Measurements from ENCODE around the gene SLC51B. TPM values are rescaled to one million over a fixed set of nuclear protein-coding genes. Genes with fewer than 3 reads are reported as not detected.

Gene SLC51B
- total and polyA plus RNA-seq, 9 of the 15 experiments (the other 6 are each of a cell fraction or from before 2014, with no cell fraction given), result not detected

- no peak for TF ChIP-seq NRF1 (conservative IDR thresholded peaks at IDR 0.05 in 1 of 2, IDR thresholded peaks at IDR 0.05 in 1 of 2)
- no peak for TF ChIP-seq FOXO4 (CRISPR knock-in tag; IDR thresholded peaks at IDR 0.05)
- no peak for TF ChIP-seq SIN3B (IDR thresholded peaks at IDR 0.05; ENCODE audit: low read depth)
- TF ChIP-seq MECOM (CRISPR knock-in tag; IDR thresholded peaks at IDR 0.05), result no peak
- TF ChIP-seq LARP7 (IDR thresholded peaks at IDR 0.05), result no peak
- TF ChIP-seq ZNF740 (CRISPR knock-in tag; IDR thresholded peaks at IDR 0.05), result no peak
- no peak for TF ChIP-seq ZNF740 (tag; IDR thresholded peaks at IDR 0.05)
- TF ChIP-seq E2F8 (IDR thresholded peaks at IDR 0.05; ENCODE audit: low read depth, partially characterized antibody), result no peak
- TF ChIP-seq NFE2L1 (tag; IDR thresholded peaks at IDR 0.05; ENCODE audit: borderline replicate concordance, low read depth), result no peak
- no peak for TF ChIP-seq GATA2 (CRISPR knock-in tag; IDR thresholded peaks at IDR 0.05)
- no peak for TF ChIP-seq EZH2 (IDR thresholded peaks at IDR 0.05; ENCODE audit: borderline replicate concordance, low read depth, low read length)
Observed at GRCh38 chr15:65102912-65103311, 57.7 kb downstream of the SLC51B start (continued).

Other genes with a start within 250 kb of the SLC51B start
Only the 7 nearest of the 12 such genes appear.
- gene ANKDD1A, start 133.5 kb upstream of the SLC51B start, total RNA-seq (2014; rRNA removed), result 0.27 and 0.33 TPM in 2 replicates
- gene ANKDD1A, start 133.5 kb upstream of the SLC51B start, total RNA-seq (2014; rRNA removed; fragmentation: Illumina TruSeq; extraction: Trizol), result 0.44 and 0.48 TPM in 2 replicates
- gene ANKDD1A, start 133.5 kb upstream of the SLC51B start, total RNA-seq (2015; rRNA removed; fragmentation: Illumina TruSeq; extraction: Trizol), result 0.41 and 0.43 TPM in 2 replicates
- gene ANKDD1A, start 133.5 kb upstream of the SLC51B start, total RNA-seq (2021), result 0.49 and 0.80 TPM in 2 replicates
- gene ANKDD1A, start 133.5 kb upstream of the SLC51B start, polyA plus RNA-seq (2011; rRNA removed), result 0.70 and 1.7 TPM in 2 replicates
- gene ANKDD1A, start 133.5 kb upstream of the SLC51B start, polyA plus RNA-seq (2014; fragmentation: Illumina TruSeq; extraction: Trizol), result 0.34 and 0.60 TPM in 2 replicates
- under 1 TPM; 0.08 to 0.32 TPM for gene ANKDD1A, start 133.5 kb upstream of the SLC51B start, polyA plus RNA-seq (2014; fragmentation: Nextera tagmentation; extraction: Ambion mirVana)
- gene ANKDD1A, start 133.5 kb upstream of the SLC51B start, polyA plus RNA-seq (2014; rRNA removed), result 0.54 and 1.4 TPM in 2 replicates
- 46.1 and 50.0 TPM in 2 replicates for gene SPG21, start 55.5 kb upstream of the SLC51B start, total RNA-seq (2014; rRNA removed)
- gene SPG21, start 55.5 kb upstream of the SLC51B start, total RNA-seq (2014; rRNA removed; fragmentation: Illumina TruSeq; extraction: Trizol), result 71.2 and 73.9 TPM in 2 replicates
- 56.8 and 59.8 TPM in 2 replicates for gene SPG21, start 55.5 kb upstream of the SLC51B start, total RNA-seq (2015; rRNA removed; fragmentation: Illumina TruSeq; extraction: Trizol)
- 72.0 and 79.1 TPM in 2 replicates for gene SPG21, start 55.5 kb upstream of the SLC51B start, total RNA-seq (2021)
- 49.2 and 65.1 TPM in 2 replicates for gene SPG21, start 55.5 kb upstream of the SLC51B start, polyA plus RNA-seq (2011; rRNA removed)
- gene SPG21, start 55.5 kb upstream of the SLC51B start, polyA plus RNA-seq (2014; fragmentation: Illumina TruSeq; extraction: Trizol), result 78.7 and 98.8 TPM in 2 replicates
- 10 to 100 TPM; 22.8 to 23.6 TPM for gene SPG21, start 55.5 kb upstream of the SLC51B start, polyA plus RNA-seq (2014; fragmentation: Nextera tagmentation; extraction: Ambion mirVana)
- gene SPG21, start 55.5 kb upstream of the SLC51B start, polyA plus RNA-seq (2014; rRNA removed), result 65.7 and 69.0 TPM in 2 replicates
- gene MTFMT, start 15.7 kb upstream of the SLC51B start, total RNA-seq (2014; rRNA removed), result 18.6 and 31.1 TPM in 2 replicates
- gene MTFMT, start 15.7 kb upstream of the SLC51B start, total RNA-seq (2014; rRNA removed; fragmentation: Illumina TruSeq; extraction: Trizol), result 18.2 and 19.6 TPM in 2 replicates
- gene MTFMT, start 15.7 kb upstream of the SLC51B start, total RNA-seq (2015; rRNA removed; fragmentation: Illumina TruSeq; extraction: Trizol), result 13.7 and 14.1 TPM in 2 replicates
- gene MTFMT, start 15.7 kb upstream of the SLC51B start, total RNA-seq (2021), result 17.3 and 17.6 TPM in 2 replicates
- gene MTFMT, start 15.7 kb upstream of the SLC51B start, polyA plus RNA-seq (2011; rRNA removed), result 16.4 and 16.7 TPM in 2 replicates
- 14.8 and 16.2 TPM in 2 replicates for gene MTFMT, start 15.7 kb upstream of the SLC51B start, polyA plus RNA-seq (2014; fragmentation: Illumina TruSeq; extraction: Trizol)
- 1 to 10 TPM; 1.4 to 2.2 TPM for gene MTFMT, start 15.7 kb upstream of the SLC51B start, polyA plus RNA-seq (2014; fragmentation: Nextera tagmentation; extraction: Ambion mirVana)
- 14.0 and 15.9 TPM in 2 replicates for gene MTFMT, start 15.7 kb upstream of the SLC51B start, polyA plus RNA-seq (2014; rRNA removed)
- not detected in 2 replicates for gene RASL12, start 22.6 kb downstream of the SLC51B start, total RNA-seq (2014; rRNA removed)
- gene RASL12, start 22.6 kb downstream of the SLC51B start, total RNA-seq (2014; rRNA removed; fragmentation: Illumina TruSeq; extraction: Trizol), result not detected in 2 replicates
- gene RASL12, start 22.6 kb downstream of the SLC51B start, total RNA-seq (2015; rRNA removed; fragmentation: Illumina TruSeq; extraction: Trizol), result not detected in 2 replicates
- gene RASL12, start 22.6 kb downstream of the SLC51B start, total RNA-seq (2021), result not detected in 2 replicates
- gene RASL12, start 22.6 kb downstream of the SLC51B start, polyA plus RNA-seq (2011; rRNA removed), result not detected in 2 replicates
- not detected in 2 replicates for gene RASL12, start 22.6 kb downstream of the SLC51B start, polyA plus RNA-seq (2014; fragmentation: Illumina TruSeq; extraction: Trizol)
- not detected for gene RASL12, start 22.6 kb downstream of the SLC51B start, polyA plus RNA-seq (2014; fragmentation: Nextera tagmentation; extraction: Ambion mirVana)
- gene RASL12, start 22.6 kb downstream of the SLC51B start, polyA plus RNA-seq (2014; rRNA removed), result not detected in 2 replicates
- gene KBTBD13, start 31.4 kb downstream of the SLC51B start, total RNA-seq (2014; rRNA removed), result 0.09 TPM in 1 of 2 replicates, not detected in the other
- 0.06 and 0.07 TPM in 2 replicates for gene KBTBD13, start 31.4 kb downstream of the SLC51B start, total RNA-seq (2014; rRNA removed; fragmentation: Illumina TruSeq; extraction: Trizol)
- gene KBTBD13, start 31.4 kb downstream of the SLC51B start, total RNA-seq (2015; rRNA removed; fragmentation: Illumina TruSeq; extraction: Trizol), result not detected in 2 replicates
- gene KBTBD13, start 31.4 kb downstream of the SLC51B start, total RNA-seq (2021), result 0.11 and 0.13 TPM in 2 replicates
- not detected in 2 replicates for gene KBTBD13, start 31.4 kb downstream of the SLC51B start, polyA plus RNA-seq (2011; rRNA removed)
- gene KBTBD13, start 31.4 kb downstream of the SLC51B start, polyA plus RNA-seq (2014; fragmentation: Illumina TruSeq; extraction: Trizol), result 0.04 and 0.10 TPM in 2 replicates
- gene KBTBD13, start 31.4 kb downstream of the SLC51B start, polyA plus RNA-seq (2014; fragmentation: Nextera tagmentation; extraction: Ambion mirVana), result under 1 TPM in 1 of 2 experiments, not detected in 1; 0.07 TPM
- gene KBTBD13, start 31.4 kb downstream of the SLC51B start, polyA plus RNA-seq (2014; rRNA removed), result 0.12 and 0.22 TPM in 2 replicates
- gene UBAP1L, start 69.8 kb downstream of the SLC51B start, total RNA-seq (2014; rRNA removed), result 0.41 and 0.49 TPM in 2 replicates
- gene UBAP1L, start 69.8 kb downstream of the SLC51B start, total RNA-seq (2014; rRNA removed; fragmentation: Illumina TruSeq; extraction: Trizol), result 0.33 and 0.41 TPM in 2 replicates
- 0.58 and 0.68 TPM in 2 replicates for gene UBAP1L, start 69.8 kb downstream of the SLC51B start, total RNA-seq (2015; rRNA removed; fragmentation: Illumina TruSeq; extraction: Trizol)
- 0.71 and 1.0 TPM in 2 replicates for gene UBAP1L, start 69.8 kb downstream of the SLC51B start, total RNA-seq (2021)
- 0.25 and 0.51 TPM in 2 replicates for gene UBAP1L, start 69.8 kb downstream of the SLC51B start, polyA plus RNA-seq (2011; rRNA removed)
- 0.16 and 0.21 TPM in 2 replicates for gene UBAP1L, start 69.8 kb downstream of the SLC51B start, polyA plus RNA-seq (2014; fragmentation: Illumina TruSeq; extraction: Trizol)
- gene UBAP1L, start 69.8 kb downstream of the SLC51B start, polyA plus RNA-seq (2014; fragmentation: Nextera tagmentation; extraction: Ambion mirVana), result not detected
- 0.44 and 0.70 TPM in 2 replicates for gene UBAP1L, start 69.8 kb downstream of the SLC51B start, polyA plus RNA-seq (2014; rRNA removed)
- gene PDCD7, start 88.4 kb downstream of the SLC51B start, total RNA-seq (2014; rRNA removed), result 16.4 and 18.9 TPM in 2 replicates
- gene PDCD7, start 88.4 kb downstream of the SLC51B start, total RNA-seq (2014; rRNA removed; fragmentation: Illumina TruSeq; extraction: Trizol), result 15.8 and 17.1 TPM in 2 replicates
- gene PDCD7, start 88.4 kb downstream of the SLC51B start, total RNA-seq (2015; rRNA removed; fragmentation: Illumina TruSeq; extraction: Trizol), result 15.7 and 18.8 TPM in 2 replicates
- gene PDCD7, start 88.4 kb downstream of the SLC51B start, total RNA-seq (2021), result 22.8 and 24.4 TPM in 2 replicates
- gene PDCD7, start 88.4 kb downstream of the SLC51B start, polyA plus RNA-seq (2011; rRNA removed), result 20.1 and 21.9 TPM in 2 replicates
- gene PDCD7, start 88.4 kb downstream of the SLC51B start, polyA plus RNA-seq (2014; fragmentation: Illumina TruSeq; extraction: Trizol), result 26.5 and 30.2 TPM in 2 replicates
- 10 to 100 TPM; 11.8 to 12.1 TPM for gene PDCD7, start 88.4 kb downstream of the SLC51B start, polyA plus RNA-seq (2014; fragmentation: Nextera tagmentation; extraction: Ambion mirVana)
- 19.1 and 22.9 TPM in 2 replicates for gene PDCD7, start 88.4 kb downstream of the SLC51B start, polyA plus RNA-seq (2014; rRNA removed)